ENCODE results near the gene LRRC1.

LRRC1 gene

GRCh38 chr6:53930330-53930729, 135.5 kb downstream of the LRRC1 start:
- Histone ChIP-seq H4K20me1 (ENCODE audit: insufficient read depth, low read length) (no peaks in the 10 kb centered on the region), H3K36me3 (ENCODE audit: insufficient read depth, low read length) (peaks cover 11% of the 10 kb centered on the region; the same call in 1 of the 2 replicates), H2AFZ (ENCODE audit: low read depth, low read length) (no peak overlapping the region), H3K4me2 (ENCODE audit: insufficient read depth, low read length) (no peak overlapping the region), H3K9ac (ENCODE audit: low read depth, low read length) (no peak overlapping the region), H3K27me3 (ENCODE audit: insufficient read depth, low read length, poor library complexity) (no peaks in the 10 kb centered on the region), H3K4me3 (ENCODE audit: low read depth in 1 of 2, low read length in 2 of 2) (no peak overlapping the region), H3K4me1 (ENCODE audit: insufficient read depth, low read length) (peaks cover 24% of the 10 kb centered on the region), H3K27ac (ENCODE audit: low read length) (no peak overlapping the region), H3K9me3 (ENCODE audit: insufficient read depth, low read length, severe bottlenecking) (no peaks in the 10 kb centered on the region), H3K79me2 (ENCODE audit: insufficient read depth, low read length) (no peaks in the 10 kb centered on the region)
- ATAC-seq (ENCODE audit: insufficient read depth, low read depth) (no peak), DNase-seq (no peak)
- TF ChIP-seq CTCF (IDR thresholded peaks at IDR 0.05; ENCODE audit: borderline replicate concordance, extremely low read depth, low read length, poor library complexity, severe bottlenecking) (no peak), EZH2 (IDR thresholded peaks at IDR 0.05; ENCODE audit: borderline replicate concordance, low read depth, low read length, severe bottlenecking) (no peak)

GRCh38 chr6:53931086-53931485, 136.3 kb downstream of the LRRC1 start:
- Histone ChIP-seq H4K20me1 (ENCODE audit: insufficient read depth, low read length) (no peaks in the 10 kb centered on the region), H3K4me1 (ENCODE audit: insufficient read depth, low read length) (peaks cover 16% of the 10 kb centered on the region), H3K27me3 (ENCODE audit: insufficient read depth, low read length, poor library complexity) (no peaks in the 10 kb centered on the region), H3K79me2 (ENCODE audit: insufficient read depth, low read length) (no peaks in the 10 kb centered on the region), H2AFZ (ENCODE audit: low read depth, low read length) (no peak overlapping the region), H3K4me2 (ENCODE audit: insufficient read depth, low read length) (no peak overlapping the region), H3K27ac (ENCODE audit: low read length) (no peak overlapping the region), H3K36me3 (ENCODE audit: insufficient read depth, low read length) (peaks cover 11% of the 10 kb centered on the region; the same call in 1 of the 2 replicates), H3K4me3 (ENCODE audit: low read depth in 1 of 2, low read length in 2 of 2) (no peak overlapping the region), H3K9ac (ENCODE audit: low read depth, low read length) (no peak overlapping the region), H3K9me3 (ENCODE audit: insufficient read depth, low read length, severe bottlenecking) (no peaks in the 10 kb centered on the region)
- DNase-seq: no peak
- TF ChIP-seq CTCF (IDR thresholded peaks at IDR 0.05; ENCODE audit: borderline replicate concordance, extremely low read depth, low read length, poor library complexity, severe bottlenecking) (no peak), EZH2 (IDR thresholded peaks at IDR 0.05; ENCODE audit: borderline replicate concordance, low read depth, low read length, severe bottlenecking) (no peak)
- ATAC-seq (ENCODE audit: insufficient read depth, low read depth): no peak

- Histone ChIP-seq H3K79me2 (ENCODE audit: insufficient read depth, low read length) (no peaks in the 10 kb centered on the region), H3K36me3 (ENCODE audit: insufficient read depth, low read length) (peaks cover 11% of the 10 kb centered on the region; the same call in 1 of the 2 replicates), H3K4me3 (ENCODE audit: low read depth in 1 of 2, low read length in 2 of 2) (no peak overlapping the region), H3K4me1 (ENCODE audit: insufficient read depth, low read length) (peaks cover 16% of the 10 kb centered on the region), H3K4me2 (ENCODE audit: insufficient read depth, low read length) (no peak overlapping the region), H3K27me3 (ENCODE audit: insufficient read depth, low read length, poor library complexity) (no peaks in the 10 kb centered on the region), H3K9ac (ENCODE audit: low read depth, low read length) (no peak overlapping the region), H4K20me1 (ENCODE audit: insufficient read depth, low read length) (no peaks in the 10 kb centered on the region), H2AFZ (ENCODE audit: low read depth, low read length) (no peak overlapping the region), H3K9me3 (ENCODE audit: insufficient read depth, low read length, severe bottlenecking) (no peaks in the 10 kb centered on the region), H3K27ac (ENCODE audit: low read length) (no peak overlapping the region)
- TF ChIP-seq CTCF (IDR thresholded peaks at IDR 0.05; ENCODE audit: borderline replicate concordance, extremely low read depth, low read length, poor library complexity, severe bottlenecking): no peak
- no peak for TF ChIP-seq EZH2 (IDR thresholded peaks at IDR 0.05; ENCODE audit: borderline replicate concordance, low read depth, low read length, severe bottlenecking)
- DNase-seq (no peak), ATAC-seq (ENCODE audit: insufficient read depth, low read depth) (no peak)
Measured at GRCh38 chr6:53932516-53932915, 137.7 kb downstream of the LRRC1 start.

GRCh38 chr6:53934023-53934422, 139.2 kb downstream of the LRRC1 start:
- Histone ChIP-seq H3K9ac (ENCODE audit: low read depth, low read length) (no peak overlapping the region), H3K36me3 (ENCODE audit: insufficient read depth, low read length) (peaks cover 11% of the 10 kb centered on the region; the same call in 1 of the 2 replicates), H2AFZ (ENCODE audit: low read depth, low read length) (no peak overlapping the region), H3K27me3 (ENCODE audit: insufficient read depth, low read length, poor library complexity) (no peaks in the 10 kb centered on the region), H3K4me3 (ENCODE audit: low read depth in 1 of 2, low read length in 2 of 2) (no peak overlapping the region), H3K9me3 (ENCODE audit: insufficient read depth, low read length, severe bottlenecking) (no peaks in the 10 kb centered on the region), H3K27ac (ENCODE audit: low read length) (no peak overlapping the region), H3K4me2 (ENCODE audit: insufficient read depth, low read length) (no peak overlapping the region), H3K4me1 (ENCODE audit: insufficient read depth, low read length) (peaks cover 28% of the 10 kb centered on the region), H4K20me1 (ENCODE audit: insufficient read depth, low read length) (no peaks in the 10 kb centered on the region), H3K79me2 (ENCODE audit: insufficient read depth, low read length) (no peaks in the 10 kb centered on the region)
- no peak for TF ChIP-seq CTCF (IDR thresholded peaks at IDR 0.05; ENCODE audit: borderline replicate concordance, extremely low read depth, low read length, poor library complexity, severe bottlenecking)
- no peak for TF ChIP-seq EZH2 (IDR thresholded peaks at IDR 0.05; ENCODE audit: borderline replicate concordance, low read depth, low read length, severe bottlenecking)
- ATAC-seq (ENCODE audit: insufficient read depth, low read depth) (no peak), DNase-seq (no peak)

Data from DND-41 (cell line).